Progenitor cell of endocrine pancreas (in vitro differentiated cells): Measurements from ENCODE around the gene LRFN5. TPM values are rescaled to one million over a fixed set of nuclear protein-coding genes. Genes with fewer than 3 reads are reported as not detected.

ENCODE experiments used
- DNase-seq: peaks from one replicate; pipeline ENCODE4 v3.0.0; 2021; ENCODE audit warnings: low spot score; ENCODE audit not compliant: unreplicated experiment
- H3K27ac Mint-ChIP-seq: 2 replicates; pipeline ENCODE4 v1.8.0; 2021; ENCODE audit warnings: mild to moderate bottlenecking, moderate library complexity, mixed read lengths
- H3K27me3 Mint-ChIP-seq: 2 replicates; pipeline ENCODE4 v1.8.0; 2021; ENCODE audit warnings: mixed read lengths
- H3K36me3 Mint-ChIP-seq: 2 replicates; pipeline ENCODE4 v1.8.0; 2022; ENCODE audit warnings: mixed read lengths; ENCODE audit not compliant: insufficient read depth
- H3K4me1 Mint-ChIP-seq: 2 replicates; pipeline ENCODE4 v1.8.0; 2021; ENCODE audit warnings: low read depth, mixed read lengths
- H3K4me3 Mint-ChIP-seq: 2 replicates; pipeline ENCODE4 v1.8.0; 2021; ENCODE audit warnings: low read depth, mild to moderate bottlenecking, moderate library complexity, mixed read lengths
- H3K9me3 Mint-ChIP-seq: 2 replicates; pipeline ENCODE4 v1.8.0; 2021; ENCODE audit warnings: low read depth, mixed read lengths
- total RNA-seq: library from RNA; stranded (reverse); gene quantifications from 2 replicates; pipeline ENCODE4 v1.2.1, GENCODE V29; 2021
- TF ChIP-seq, protein P1 (sequence below): fragments of 200-600 bp; sonication (generic); IDR thresholded peaks from one replicate; pipeline ENCODE4 v1.5.0; 2021; ENCODE audit warnings: antibody characterized with exemption, mild to moderate bottlenecking; ENCODE audit not compliant: unreplicated experiment

Gene LRFN5
- total RNA-seq, 1 donor from 2014 or later, result 0.46 TPM

GRCh38 chr14:41615011-41615595 lies 8.4 kb downstream of the LRFN5 start:
- TF ChIP-seq, protein P1, sequence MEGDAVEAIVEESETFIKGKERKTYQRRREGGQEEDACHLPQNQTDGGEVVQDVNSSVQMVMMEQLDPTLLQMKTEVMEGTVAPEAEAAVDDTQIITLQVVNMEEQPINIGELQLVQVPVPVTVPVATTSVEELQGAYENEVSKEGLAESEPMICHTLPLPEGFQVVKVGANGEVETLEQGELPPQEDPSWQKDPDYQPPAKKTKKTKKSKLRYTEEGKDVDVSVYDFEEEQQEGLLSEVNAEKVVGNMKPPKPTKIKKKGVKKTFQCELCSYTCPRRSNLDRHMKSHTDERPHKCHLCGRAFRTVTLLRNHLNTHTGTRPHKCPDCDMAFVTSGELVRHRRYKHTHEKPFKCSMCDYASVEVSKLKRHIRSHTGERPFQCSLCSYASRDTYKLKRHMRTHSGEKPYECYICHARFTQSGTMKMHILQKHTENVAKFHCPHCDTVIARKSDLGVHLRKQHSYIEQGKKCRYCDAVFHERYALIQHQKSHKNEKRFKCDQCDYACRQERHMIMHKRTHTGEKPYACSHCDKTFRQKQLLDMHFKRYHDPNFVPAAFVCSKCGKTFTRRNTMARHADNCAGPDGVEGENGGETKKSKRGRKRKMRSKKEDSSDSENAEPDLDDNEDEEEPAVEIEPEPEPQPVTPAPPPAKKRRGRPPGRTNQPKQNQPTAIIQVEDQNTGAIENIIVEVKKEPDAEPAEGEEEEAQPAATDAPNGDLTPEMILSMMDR, result no peak
- Mint-ChIP-seq H3K27me3 (peaks cover 20% of the 10 kb centered on the region), H3K4me1 (peaks cover 2% of the 10 kb centered on the region), H3K9me3 (no peaks in the 10 kb centered on the region), H3K27ac (no peak overlapping the region), H3K4me3 (no peak overlapping the region), H3K36me3 (no peaks in the 10 kb centered on the region)
- DNase-seq, result no peak

- Mint-ChIP-seq H3K4me3 (no peak overlapping the region), H3K27ac (no peak overlapping the region), H3K4me1 (peaks cover 11% of the 10 kb centered on the region), H3K36me3 (no peaks in the 10 kb centered on the region), H3K9me3 (no peaks in the 10 kb centered on the region), H3K27me3 (no peaks in the 10 kb centered on the region)
- TF ChIP-seq, protein P1, result no peak
- DNase-seq, result no peak
Observed at GRCh38 chr14:41623736-41624135, 17.1 kb downstream of the LRFN5 start.

GRCh38 chr14:41629876-41630275 lies 23.2 kb downstream of the LRFN5 start:
- no peaks in the 10 kb centered on the region for H3K9me3 Mint-ChIP-seq
- TF ChIP-seq, protein P1, result no peak
- no peak overlapping the region for H3K4me3 Mint-ChIP-seq
- H3K36me3 Mint-ChIP-seq, result no peaks in the 10 kb centered on the region
- no peak overlapping the region for H3K27ac Mint-ChIP-seq
- DNase-seq, result no peak
- peaks cover 4% of the 10 kb centered on the region for H3K4me1 Mint-ChIP-seq
- H3K27me3 Mint-ChIP-seq, result no peaks in the 10 kb centered on the region

DNA sequence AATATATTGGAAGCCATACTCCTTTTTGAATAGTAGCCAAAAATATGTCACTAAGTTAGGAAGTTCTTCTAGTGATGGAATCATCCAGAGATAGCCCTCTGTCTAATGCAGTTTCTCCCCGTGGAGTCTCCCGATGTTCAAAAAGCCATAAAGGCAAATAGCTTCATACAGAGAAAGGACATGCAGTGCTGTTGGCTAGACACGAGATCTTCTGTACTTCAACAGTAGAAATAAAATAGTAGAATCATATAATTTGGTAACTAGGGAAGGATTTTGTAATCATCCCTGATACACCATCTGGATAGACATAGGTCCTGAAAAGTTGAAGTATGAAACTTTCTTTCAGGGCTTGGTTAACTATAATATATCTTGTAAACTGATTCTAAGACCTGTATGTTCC lies 27.6 kb downstream of the LRFN5 start:
- Mint-ChIP-seq H3K36me3 (no peaks in the 10 kb centered on the region), H3K27me3 (no peaks in the 10 kb centered on the region), H3K4me1 (peaks cover 8% of the 10 kb centered on the region), H3K9me3 (no peaks in the 10 kb centered on the region), H3K4me3 (no peak overlapping the region), H3K27ac (no peak overlapping the region)
- DNase-seq, result no peak
- TF ChIP-seq, protein P1, result no peak

DNA sequence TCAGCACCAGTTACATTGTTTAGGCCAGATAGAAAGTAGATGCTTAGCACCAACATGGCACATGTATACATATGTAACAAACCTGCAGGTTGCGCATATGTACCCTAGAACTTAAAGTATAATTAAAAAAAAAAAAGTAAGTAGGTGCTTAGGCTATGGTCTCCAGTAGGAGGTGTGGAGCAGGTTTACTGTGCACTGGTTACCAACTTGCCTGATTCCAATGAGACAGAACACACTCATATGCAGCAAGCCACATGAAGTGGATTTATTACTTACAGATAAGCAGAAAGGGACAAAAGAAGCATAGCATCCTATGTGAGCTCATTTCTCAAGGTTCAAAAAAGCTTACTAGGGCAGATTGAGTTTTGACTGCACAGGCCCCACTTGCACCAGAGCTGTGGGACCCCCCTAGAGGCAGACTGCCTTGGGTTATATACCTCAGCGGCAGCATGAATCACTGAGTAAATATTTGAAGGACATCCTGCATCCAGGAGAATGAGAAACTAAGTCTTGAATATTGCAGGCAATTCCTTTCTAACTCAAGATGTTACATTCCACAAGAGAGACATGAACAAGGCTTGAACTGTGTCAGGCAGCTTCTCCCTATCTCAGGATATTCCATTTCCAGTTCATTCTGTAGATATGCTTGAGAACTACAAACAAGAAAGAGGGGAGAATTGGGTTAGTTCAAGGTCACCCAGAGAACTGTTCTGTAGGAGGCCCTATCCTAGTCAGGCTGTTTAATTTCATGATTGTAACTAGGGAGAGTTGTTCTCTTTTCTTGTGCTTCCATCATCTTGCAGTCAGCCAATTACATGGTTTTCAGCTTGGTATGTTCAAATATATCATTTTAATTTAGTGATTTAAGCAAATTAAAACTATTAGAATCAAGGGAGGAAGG lies 30.1 kb downstream of the LRFN5 start:
- TF ChIP-seq, protein P1, result peak; percentile 9
- Mint-ChIP-seq H3K27me3 (no peaks in the 10 kb centered on the region), H3K4me3 (no peak overlapping the region)

More for the DNA sequence above, 30.1 kb downstream of the LRFN5 start:
- H3K9me3 Mint-ChIP-seq, result no peaks in the 10 kb centered on the region
- no peaks in the 10 kb centered on the region for H3K36me3 Mint-ChIP-seq
- DNase-seq, result no peak
- H3K27ac Mint-ChIP-seq, result no peak overlapping the region
- H3K4me1 Mint-ChIP-seq, result peaks cover 3% of the 10 kb centered on the region
